ENCODE results near the gene ARHGEF11.
"Not testable (repeated sequence)": the region's sequence is repeated elsewhere in the genome, so short reads cannot be mapped to it uniquely, and the experiment has no call there.

The ARHGEF11 gene

DNA sequence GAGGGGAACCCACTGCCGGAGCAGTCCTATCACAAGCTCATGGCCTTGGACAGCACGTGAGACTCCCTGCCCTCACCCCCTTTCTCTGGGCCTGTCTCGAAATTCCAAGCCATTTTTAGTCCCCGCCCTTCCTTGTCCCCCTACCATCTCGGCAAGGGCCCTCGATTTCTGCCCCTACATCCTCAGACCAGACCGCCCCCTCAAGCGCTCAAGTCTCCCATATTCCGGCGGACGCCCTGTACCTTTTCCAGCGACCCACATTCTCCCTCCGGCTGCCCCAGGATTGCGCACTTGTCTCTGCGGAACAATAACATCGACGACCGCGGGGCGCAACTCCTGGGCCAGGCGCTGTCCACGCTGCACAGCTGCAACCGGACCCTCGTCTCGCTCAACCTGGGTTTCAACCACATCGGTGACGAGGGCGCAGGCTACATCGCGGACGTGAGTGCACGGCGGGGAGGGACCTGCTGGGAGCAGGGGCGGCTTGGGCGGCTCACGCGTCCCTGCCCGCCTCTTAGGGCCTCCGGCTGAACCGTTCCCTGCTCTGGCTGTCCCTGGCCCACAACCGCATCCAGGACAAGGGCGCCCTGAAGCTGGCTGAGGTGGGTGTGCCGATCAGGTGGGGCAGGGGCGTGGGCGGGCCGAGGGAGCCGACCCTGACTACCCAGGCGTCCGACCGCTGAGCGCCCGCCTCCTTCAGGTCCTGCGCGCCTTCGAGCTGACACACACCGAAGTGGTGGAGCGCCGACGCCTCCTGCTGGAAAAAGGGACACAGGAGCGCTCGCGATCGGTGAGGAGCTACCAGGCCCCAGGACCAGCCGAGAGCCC is 118.1 kb downstream of the ARHGEF11 start:
- peak; percentile 86 to 90 for DNase-seq

DNA sequence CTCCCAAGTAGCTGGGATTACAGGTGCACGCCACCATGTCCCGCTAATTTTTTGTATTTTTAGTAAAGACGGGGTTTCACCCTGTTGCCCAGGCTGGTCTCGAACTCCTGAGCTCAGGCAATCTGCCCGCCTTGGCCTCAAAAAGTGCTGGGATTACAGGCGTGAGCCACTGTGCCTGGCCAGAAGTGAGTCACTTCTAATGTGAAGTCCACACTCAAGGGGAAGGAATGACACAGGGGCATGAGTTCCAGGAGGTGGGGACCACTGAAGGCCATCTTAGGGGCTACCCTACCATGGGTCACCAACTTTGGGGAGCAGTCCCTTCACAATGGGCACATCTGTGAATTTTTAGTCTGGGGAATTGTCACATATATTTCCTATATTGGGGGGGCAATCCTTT is 118.8 kb downstream of the ARHGEF11 start:
- DNase-seq: not testable (repeated sequence)

DNA sequence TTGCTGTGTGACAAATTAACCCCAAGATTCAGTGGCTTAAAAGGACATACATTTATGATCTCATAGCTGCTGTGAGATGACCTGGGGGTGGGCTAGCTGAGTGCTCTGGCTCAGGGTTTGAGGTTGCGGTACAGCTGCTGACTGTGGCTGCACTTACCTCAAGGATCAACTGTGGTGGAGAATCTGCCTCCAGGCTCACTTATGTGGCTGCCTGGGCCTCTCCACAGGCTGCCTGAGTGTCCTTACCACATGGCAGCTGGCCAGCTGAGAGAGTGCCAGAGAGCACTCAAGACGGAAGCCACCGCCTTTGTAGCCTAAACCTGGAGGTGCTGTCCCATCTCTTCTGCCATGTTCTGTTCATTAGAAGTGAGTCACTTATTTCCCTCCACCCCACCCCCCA is 119.4 kb downstream of the ARHGEF11 start:
- peak; percentile 98 to 99 for DNase-seq

DNA sequence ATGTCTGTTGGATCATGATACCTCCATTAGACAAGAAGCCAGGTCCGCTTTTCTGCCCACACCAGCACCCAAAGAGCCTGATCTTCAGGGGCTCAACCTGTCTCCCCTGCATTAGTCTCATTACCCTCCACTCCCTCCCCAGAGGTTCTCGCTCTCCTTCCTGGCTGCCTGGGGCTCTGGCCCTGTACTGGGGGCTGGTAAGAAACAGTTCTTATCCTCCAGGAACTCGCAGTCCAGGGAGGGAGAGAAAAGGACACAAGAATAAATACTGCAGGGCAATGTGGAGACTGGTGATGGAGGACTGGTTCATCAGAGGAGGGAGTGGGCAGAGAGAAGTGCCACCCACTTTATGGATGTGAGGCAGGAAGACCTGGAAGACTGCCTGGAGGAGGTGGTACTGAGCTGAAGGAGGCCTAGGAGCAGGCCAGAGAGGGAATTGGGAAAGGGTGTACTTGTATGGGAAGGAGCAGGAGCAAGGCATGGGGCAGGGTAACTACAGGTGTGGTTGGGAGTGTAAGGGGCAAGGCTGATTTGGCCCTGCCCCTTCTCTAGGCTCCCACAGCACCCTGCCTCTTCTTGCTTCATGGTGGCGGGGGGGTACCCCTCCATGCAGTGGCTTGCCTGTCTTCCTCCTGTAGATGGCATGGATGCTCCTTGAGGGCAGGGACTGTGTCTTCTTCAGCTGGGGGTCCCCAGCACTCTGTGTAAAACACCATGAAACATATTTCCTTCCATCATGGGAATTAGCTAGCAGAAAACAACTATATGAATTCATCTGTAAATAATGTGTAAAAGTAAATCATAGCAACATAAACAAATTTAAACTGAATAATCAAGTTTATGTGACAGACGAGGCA is 120.2 kb downstream of the ARHGEF11 start:
- DNase-seq: no peak

DNA sequence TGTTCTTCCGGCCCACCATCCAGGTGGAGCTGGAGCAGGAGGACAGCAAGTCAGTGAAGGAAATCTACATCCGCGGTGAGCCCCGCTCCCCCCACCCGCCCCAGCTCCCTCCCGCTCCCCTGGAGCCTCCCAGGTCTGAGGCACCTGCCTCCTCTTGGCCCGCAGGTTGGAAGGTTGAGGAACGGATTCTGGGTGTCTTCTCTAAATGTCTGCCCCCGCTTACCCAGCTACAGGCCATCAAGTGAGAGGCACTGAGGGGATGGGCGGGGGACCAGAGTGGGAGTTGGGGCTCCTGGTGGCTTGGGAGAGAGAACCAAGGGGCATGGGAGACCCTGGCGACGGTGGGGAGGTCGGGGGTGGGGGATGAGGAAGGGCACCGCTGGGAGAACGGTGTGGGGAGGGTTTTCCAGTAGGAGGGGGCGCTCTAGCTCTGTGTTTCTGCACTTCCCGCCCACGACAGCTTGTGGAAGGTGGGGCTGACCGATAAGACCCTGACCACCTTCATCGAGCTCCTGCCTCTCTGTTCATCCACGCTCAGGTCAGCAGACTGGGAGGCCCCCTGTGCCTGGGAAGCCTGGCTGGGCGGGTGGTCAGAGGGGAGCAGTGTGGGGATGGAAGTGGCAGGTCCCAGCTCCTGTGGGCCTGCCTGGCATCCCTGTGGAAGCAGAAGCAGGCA is 120.9 kb downstream of the ARHGEF11 start:
- no peak for DNase-seq

DNA sequence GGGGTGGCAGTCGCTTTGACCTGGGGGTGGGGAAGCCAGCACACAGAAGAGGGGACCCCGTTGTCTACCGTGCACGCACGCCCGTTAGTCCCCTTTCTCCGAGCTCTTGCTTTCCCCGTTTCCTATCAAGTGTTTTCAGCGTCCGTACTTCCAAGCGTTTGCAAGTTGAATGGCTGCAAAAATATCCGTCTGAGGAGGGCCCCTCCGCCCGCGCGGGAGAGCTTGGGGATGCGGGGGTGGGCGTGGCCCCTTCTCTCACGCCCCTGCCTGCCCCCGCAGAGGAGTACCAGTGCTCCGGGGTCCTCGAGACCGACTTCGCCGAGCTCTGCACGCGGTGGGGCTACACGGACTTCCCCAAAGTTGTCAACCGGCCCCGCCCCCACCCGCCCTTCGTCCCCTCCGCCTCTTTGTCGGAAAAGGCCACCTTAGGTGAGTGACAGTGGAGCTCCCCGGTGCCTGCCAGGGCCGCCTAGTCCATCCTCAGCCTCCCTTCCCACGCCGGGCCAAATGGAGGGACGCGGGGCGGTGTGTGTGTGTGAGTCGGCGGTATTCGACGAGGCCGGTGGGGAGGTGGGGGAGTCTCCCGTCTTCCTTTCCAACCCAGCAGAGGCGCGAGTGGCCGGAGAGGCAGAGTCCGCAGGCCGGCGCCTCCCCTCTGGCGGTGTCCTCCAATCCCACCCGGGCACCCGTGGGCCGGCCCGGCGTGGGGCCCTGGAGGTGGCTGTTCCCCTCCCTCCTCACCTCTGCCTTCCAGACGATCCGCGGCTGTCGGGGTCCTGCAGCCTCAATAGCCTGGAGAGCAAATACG is 121.7 kb downstream of the ARHGEF11 start:
- no peak for DNase-seq

DNA sequence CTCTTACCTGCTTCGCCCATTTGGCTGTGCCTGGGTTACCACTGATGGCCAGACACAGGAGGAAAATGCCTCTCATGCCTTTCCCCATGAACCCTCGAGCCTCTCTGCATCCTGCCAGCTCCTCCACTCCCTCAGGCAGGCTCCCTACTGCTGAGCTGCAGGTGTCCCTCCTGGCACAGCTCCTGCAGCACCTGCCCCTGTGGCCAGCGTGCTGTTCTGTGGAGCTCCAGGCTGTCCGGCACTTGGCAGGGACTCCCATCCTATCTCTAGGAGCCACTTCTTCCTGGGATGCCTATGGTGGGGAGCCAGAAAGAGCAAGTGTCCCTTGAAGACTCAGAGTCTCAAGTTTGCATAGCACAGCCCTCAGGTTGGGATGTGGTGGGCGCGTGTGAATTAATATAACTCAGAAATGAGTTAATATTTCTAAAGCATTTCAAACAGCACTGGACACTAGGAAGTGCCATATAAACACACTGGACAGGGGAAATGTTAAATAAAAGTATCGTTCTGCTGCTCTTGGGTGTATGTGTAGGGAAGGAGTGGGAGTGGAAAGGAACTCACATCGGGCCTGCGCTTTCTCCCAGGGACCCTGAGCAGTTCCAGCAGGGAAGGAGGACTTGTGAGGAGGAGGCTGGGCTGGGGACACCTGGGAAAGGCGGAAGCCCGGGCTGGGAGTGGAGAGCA is 122.4 kb downstream of the ARHGEF11 start:
- DNase-seq: peak in 1 of 2 experiments; percentile 33

DNA sequence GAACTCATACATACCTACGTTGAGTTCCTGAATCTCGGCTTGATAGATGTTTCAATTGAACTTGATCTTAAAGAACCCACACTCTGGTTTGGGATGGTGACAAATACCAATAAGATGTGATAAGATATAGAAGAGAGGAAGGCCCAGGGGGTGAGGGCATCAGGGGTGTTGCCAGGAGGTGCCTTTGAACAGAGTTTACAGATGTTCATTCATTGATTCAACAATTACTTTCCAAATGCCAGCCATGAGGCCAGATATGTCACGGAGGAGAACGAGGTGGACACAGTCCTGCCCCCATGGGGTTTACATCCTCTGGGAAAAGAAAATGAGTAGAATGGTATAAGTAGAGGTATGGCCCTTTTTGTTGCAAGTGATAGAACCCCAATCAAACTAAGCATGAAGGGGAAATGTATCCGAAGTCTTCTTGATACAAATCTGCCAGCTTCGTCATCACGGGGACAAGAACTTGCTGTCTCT is 124.5 kb downstream of the ARHGEF11 start:
- no peak for DNase-seq

DNA sequence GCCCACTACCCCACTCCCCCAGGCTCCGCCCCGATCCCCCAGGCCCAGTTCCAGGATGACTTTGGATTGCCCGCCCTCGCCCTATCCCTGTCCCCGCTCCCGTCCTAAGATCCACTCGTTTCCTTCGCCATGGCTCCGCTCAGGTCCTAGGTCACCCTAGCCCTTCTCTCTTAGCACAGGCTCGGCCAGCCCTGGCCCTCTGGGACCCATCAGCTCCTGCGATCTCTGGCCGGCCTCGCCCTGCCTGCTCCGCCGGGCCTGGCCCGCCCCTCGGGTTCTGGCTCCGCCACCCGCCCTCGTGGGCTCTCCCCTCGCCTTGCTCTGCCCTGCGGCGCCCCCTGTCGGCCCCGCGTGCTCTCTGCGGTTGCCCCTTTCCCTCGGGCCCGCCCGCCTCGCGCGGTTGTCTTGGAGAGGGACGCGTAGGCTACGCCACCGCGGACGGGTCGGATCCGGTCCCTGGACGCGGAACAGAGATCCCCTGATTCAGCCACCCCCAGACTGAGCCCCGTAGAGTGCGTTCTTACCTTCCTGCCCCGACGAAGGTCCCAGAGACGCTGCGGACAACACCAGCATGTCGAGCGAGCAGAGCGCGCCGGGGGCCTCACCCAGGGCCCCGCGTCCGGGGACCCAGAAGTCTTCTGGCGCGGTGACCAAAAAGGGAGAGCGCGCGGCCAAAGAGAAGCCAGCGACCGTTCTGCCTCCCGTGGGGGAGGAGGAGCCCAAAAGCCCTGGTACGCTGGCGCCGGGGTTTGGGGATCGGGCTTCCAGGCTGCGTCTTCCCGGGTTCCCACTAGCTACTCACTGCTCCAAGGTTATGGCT is 125.1 kb downstream of the ARHGEF11 start, which contains the start of gene LRRC71:
LRRC71 (plus strand) TSS at position 400 of the 820 bp plus-strand sequence; CDS start at position 572, 172 bp downstream.
- no peak for DNase-seq

DNA sequence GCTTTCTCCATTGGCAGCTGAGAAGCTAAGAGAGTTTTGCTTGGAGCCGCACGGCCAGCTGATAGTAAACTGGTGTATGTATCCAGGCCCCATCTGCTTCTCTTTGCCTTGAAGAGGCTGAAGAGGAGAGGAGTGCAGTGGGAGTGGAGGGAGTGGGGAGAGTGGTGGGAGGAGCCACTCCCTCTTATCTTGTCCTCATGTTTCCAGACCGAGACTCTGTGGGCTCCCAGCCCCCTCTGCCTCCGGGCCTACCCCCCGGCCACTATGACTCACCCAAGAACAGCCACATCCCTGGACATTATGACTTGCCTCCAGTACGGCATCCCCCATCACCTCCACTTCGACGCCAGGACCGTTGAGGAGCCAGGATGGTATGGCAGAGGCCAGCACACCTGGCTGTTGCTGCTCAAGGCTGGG is 131.1 kb downstream of the ARHGEF11 start:
- DNase-seq: peak in 1 of 2 experiments; percentile 61

DNA sequence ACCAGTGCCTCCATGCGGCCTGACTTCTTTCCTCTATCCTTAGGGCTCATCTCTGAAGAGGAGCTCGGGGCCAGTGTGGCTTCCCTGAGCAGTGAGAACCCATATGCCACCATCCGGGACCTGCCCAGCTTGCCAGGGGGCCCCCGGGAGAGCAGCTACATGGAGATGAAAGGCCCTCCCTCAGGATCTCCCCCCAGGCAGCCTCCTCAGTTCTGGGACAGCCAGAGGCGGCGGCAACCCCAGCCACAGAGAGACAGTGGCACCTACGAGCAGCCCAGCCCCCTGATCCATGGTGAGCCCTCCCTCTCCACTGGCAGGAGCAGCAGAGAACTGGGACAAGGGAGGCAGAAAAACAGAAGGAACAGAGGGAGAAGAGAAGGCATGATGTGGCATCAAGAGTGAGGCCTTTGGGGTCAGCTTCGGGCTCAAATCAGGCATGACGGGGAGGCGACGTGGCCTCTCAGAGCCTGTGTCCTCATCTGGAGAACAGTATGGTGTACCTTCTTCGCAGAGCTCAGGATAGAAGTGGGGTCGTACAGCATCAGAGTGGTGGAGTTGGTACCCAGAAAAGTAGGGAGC is 131.6 kb downstream of the ARHGEF11 start:
- no peak for DNase-seq

DNA sequence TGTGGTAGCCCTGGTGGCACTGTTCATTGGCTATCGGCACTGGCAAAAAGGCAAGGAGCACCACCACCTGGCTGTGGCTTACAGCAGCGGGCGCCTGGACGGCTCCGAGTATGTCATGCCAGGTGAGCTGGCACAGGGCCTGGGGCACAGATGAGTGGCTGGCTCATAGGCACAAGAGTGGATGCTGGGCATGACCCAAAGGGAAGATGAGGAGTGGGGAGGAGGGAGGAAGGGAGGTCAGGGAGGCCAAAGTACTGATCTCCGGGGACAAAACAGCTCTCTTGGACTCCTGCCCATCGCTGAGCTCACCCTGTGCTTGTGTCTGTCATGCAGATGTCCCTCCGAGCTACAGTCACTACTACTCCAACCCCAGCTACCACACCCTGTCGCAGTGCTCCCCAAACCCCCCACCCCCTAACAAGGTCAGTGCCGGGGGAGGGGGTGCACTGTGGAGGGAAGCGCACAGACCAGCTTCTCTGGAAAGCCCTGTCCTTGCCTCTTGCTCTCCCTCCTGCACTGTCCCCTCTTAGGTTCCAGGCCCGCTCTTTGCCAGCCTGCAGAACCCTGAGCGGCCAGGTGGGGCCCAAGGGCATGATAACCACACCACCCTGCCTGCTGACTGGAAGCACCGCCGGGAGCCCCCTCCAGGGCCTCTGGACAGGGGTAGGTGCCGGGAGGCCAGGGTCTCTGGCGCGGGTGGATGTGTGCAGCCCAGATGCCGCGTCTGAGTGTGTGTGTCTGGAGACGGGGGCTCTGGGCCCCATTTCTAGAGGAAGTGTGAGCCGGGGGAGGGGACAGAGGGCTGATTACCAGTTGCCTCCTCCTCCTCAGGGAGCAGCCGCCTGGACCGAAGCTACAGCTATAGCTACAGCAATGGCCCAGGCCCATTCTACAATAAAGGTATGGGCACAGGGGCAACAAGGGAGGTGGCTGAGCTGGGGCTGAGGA is 132.4 kb downstream of the ARHGEF11 start:
- no peak for DNase-seq

DNA sequence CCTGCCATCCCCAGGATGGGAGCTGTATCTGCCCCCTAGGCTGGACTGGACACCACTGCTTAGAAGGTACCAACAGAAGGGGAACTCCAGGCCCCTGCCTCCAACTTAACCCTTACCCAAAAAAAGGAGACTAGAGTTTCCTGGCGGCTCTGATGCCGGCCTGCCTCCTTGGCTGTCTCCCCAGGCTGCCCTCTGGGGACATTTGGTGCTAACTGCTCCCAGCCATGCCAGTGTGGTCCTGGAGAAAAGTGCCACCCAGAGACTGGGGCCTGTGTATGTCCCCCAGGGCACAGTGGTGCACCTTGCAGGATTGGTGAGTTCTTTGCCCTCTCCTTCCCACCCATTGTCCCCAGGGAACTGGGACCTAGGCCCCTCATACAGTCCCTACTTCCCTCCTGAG is 133.2 kb downstream of the ARHGEF11 start:
- DNase-seq: no peak

DNA sequence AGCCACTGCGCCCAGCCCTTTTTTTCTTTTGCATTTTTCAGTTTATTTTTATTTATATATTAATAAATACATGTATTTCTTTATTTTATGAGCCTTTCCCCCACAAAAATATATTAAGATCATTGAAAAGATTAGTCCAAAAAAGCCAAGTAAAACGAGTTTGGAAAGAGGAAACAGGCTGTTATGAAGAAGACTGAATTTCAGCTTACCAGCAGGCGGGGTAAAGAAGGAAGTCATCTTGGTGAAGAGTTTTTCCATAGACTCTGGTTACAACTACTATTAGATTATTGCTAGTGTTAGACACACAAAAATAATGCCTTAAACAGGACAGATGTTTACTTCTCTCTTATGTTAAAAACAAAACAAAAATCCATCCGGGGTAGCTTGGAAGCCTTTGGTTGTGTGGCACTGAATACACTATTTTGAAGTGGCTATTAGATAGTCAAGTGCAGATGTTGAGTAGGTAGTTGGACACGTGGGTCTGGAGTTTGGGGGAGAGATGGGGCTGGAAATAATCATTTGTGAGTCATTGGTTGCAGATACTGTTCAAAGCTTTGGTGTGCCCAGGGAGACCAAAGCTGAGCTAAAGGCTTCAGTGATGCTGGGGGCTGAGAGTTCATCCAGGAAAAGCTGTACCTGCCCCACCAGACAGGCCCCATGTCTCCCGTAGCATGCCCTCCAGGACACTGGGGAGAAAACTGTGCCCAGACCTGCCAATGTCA is 133.8 kb downstream of the ARHGEF11 start:
- peak in 1 of 2 experiments; percentile 24 for DNase-seq

DNA sequence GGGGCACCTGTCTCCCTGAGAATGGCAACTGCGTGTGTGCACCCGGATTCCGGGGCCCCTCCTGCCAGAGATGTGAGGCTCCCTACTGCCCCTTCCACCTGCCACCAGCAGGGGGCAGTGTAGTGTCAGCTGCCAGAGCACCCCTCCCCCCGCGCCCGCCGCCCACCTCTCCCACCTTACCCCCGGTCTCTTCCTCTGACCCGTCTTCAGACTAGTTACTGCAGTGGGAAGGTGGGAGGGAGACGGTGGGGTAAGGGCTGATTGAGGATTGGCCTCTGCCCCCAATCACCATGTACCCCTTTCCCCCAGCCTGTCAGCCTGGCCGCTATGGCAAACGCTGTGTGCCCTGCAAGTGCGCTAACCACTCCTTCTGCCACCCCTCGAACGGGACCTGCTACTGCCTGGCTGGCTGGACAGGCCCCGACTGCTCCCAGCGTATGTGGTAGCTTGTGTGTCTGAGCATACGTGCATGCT is 135.2 kb downstream of the ARHGEF11 start:
- peak; percentile 39 to 55 for DNase-seq

DNA sequence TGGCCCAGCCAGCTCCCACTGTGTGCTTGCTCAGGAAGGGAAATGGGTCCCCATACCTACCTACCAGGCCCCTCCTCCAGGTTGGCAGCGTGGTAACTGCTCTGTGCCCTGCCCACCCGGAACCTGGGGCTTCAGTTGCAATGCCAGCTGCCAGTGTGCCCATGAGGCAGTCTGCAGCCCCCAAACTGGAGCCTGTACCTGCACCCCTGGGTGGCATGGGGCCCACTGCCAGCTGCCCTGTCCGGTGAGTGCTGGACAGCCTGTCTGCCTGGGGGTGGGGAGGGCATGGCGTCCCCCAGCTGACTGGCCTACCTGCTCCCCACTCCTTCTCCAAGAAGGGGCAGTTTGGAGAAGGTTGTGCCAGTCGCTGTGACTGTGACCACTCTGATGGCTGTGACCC is 135.9 kb downstream of the ARHGEF11 start:
- no peak for DNase-seq

DNA sequence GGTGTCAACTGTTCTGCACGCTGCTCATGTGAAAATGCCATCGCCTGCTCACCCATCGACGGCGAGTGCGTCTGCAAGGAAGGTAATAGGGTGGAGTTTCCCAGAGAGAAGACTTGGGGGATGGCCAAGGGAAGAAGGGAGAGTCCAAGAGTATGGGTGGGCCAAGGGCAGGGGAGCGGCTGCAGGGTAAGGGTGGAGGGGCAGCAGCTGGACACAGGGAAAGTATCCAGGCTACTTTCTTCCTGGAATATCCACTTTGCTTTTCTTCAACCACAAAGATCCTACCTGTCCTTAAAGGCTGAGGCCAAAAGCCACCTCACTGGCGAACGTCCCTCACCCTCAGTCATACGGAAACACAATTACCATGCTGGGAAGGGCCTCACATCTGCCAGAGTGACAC is 136.6 kb downstream of the ARHGEF11 start:
- DNase-seq: no peak

DNA sequence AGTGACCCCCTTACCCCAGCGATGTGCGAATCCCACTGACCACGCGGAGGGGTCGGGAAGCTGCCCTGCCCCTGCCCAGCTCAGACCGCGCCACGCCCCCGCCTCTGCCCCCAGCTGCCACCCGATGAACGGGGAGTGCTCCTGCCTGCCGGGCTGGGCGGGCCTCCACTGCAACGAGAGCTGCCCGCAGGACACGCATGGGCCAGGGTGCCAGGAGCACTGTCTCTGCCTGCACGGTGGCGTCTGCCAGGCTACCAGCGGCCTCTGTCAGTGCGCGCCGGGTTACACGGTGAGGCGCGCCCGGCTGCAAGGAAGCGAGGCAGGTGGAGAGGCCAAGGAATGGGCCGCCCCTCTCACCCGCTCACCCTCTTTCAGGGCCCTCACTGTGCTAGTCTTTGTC is 137.0 kb downstream of the ARHGEF11 start:
- DNase-seq: no peak

Measured in NCI-H187 (cell line).